AG09319 (cell line): ENCODE data around the gene TES.

Source experiments
- DNase-seq: peaks from one replicate; pipeline ENCODE4 v3.0.0-alpha.2; 2010; ENCODE audit warnings: low read depth; ENCODE audit errors: extremely low read depth
- TF ChIP-seq, protein P1 (sequence below): IDR thresholded peaks from 2 replicates; pipeline ENCODE4 v1.5.1; 2011; ENCODE audit warnings: low read depth, mild to moderate bottlenecking, inconsistent platforms, low read length, moderate library complexity

Gene TES

DNA sequence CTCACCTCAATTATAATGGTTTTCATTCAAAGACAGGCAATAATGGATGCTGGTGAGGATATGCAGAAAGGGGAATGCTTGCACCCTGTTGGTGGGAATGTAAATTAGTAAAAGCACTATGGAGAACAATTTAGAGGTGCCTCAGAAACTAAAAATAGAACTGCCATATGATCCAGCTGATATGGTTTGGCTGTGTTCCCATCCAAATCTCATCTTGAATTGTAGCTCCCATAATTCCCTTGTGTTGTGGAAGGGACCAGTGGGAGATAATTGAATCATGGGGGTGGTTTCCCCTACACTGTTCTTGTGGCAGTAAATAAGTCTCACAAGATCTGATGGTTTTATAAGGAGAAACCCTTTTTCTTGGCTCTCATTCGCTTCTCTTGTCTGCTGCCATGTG, 87.7 kb downstream of the TES start:
- no peak for DNase-seq
- TF ChIP-seq, protein P1, sequence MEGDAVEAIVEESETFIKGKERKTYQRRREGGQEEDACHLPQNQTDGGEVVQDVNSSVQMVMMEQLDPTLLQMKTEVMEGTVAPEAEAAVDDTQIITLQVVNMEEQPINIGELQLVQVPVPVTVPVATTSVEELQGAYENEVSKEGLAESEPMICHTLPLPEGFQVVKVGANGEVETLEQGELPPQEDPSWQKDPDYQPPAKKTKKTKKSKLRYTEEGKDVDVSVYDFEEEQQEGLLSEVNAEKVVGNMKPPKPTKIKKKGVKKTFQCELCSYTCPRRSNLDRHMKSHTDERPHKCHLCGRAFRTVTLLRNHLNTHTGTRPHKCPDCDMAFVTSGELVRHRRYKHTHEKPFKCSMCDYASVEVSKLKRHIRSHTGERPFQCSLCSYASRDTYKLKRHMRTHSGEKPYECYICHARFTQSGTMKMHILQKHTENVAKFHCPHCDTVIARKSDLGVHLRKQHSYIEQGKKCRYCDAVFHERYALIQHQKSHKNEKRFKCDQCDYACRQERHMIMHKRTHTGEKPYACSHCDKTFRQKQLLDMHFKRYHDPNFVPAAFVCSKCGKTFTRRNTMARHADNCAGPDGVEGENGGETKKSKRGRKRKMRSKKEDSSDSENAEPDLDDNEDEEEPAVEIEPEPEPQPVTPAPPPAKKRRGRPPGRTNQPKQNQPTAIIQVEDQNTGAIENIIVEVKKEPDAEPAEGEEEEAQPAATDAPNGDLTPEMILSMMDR, result no peak

DNA sequence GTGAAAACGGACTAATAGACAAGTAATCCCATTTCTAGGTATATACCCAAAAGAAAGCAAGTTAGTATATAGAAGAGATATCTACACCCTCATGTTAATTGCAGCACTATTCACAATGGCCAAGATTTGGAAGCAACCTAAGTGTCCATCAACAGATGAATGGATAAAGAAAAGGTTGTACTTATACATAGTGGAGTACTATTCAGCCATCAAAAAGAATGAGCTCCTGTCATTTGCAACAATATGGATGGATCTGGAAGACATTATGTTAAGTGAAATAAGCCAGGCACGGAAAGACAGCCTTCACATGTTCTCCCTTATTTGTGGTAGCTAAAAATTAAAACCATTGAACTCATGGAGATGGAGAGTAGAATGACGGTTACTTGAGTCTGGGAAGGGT, 88.2 kb downstream of the TES start:
- no peak for DNase-seq
- TF ChIP-seq, protein P1, result no peak

DNA sequence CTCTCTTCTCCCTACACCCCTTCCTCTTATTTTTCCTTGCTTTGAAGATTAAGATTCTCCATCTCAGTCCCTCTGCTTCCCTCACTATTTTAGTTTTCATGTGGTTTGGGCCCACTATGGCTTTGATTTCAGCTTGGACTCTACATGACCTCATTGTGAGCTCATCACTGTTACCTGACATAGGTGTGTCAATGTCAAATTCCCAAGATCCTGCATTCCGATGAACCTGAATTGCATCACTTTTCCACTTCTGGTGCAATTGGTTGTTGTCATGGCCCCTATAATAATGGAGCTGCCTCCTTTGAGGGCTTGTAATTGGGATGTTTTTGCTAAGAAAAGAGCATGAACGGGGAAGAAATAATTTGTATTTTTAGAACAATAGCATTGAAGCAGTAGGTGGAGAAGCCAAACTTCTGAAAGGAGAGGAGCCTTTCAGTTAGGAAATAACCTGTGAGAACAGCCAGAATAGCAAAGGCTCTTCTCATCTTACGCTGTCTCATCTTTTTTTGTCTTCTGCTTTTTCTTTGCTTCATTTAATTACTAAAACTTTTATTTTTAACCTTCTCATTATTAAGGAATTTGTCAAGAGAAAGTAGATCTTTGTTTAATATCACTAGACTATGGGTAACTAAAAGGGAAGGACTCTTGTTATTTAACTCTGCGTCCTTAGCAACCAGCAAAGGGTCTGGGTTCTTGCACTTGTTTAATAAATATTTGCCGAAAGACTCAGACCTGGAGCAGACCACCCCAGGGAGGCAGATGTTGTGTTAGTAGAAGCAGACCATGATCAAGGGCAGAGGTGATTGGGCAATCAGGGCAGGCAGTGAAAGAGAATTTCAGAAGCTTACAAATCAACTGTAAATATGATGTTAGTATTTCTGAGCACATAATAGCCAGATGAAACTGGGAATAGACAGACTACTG, 95.4 kb downstream of the TES start:
- no peak for DNase-seq
- TF ChIP-seq, protein P1, result no peak

DNA sequence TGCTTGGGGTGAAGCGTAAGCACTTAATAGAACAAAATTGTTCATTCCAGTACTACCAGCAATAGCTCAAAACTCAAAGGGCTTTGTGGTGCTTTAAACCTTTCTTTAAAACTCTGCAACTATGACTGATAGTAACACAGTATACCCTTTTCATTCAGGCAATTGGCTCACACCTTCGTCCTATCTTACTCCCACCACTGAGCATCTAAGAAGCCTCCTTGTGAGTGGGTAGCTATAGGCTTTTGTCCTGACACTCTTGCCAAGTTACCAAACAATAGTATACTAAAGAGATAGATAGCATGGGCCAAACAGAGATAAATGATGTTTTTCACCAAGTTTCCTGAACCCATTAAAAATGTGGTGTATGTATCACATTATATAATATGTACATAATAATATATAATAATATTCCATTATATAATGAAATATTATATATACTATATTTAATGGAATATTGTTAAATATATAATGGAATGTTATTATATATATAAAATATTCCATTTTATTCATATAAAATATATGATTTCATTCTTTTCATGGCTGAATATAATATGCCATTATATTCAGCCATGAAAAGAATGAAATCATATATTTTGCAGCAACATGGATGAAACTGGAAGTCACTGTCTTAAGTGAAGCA, 96.2 kb downstream of the TES start:
- TF ChIP-seq, protein P1, result no peak
- no peak for DNase-seq

DNA sequence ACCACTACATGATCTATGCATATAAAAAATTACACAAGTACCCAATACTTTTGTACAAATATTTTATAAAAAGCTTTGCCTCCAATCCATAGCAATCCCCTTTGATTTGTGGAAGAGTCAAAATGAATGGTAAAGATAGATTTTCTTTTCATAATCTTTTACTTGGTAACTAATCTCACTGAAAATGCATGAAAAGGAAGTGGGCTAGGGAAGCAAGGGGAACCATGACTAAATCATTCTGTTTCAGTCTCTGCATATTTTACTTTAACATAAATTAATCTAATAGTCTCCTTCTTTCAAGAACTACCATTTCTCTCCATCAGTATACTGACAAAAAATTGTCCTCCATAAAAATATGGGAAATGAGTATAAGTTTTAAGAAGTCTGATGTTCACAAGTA, 96.9 kb downstream of the TES start:
- no peak for DNase-seq
- TF ChIP-seq, protein P1, result no peak
